SKM-1 treated with dmso at 0.1 percent for 144 hours (cell line): ENCODE measurements around the gene NFKB1.

ENCODE experiments used
- DNase-seq: peaks from one replicate; lab custom pipeline; 2025; ENCODE audit not compliant: unreplicated experiment; lab: John Stamatoyannopoulos, UW

The NFKB1 gene

DNA sequence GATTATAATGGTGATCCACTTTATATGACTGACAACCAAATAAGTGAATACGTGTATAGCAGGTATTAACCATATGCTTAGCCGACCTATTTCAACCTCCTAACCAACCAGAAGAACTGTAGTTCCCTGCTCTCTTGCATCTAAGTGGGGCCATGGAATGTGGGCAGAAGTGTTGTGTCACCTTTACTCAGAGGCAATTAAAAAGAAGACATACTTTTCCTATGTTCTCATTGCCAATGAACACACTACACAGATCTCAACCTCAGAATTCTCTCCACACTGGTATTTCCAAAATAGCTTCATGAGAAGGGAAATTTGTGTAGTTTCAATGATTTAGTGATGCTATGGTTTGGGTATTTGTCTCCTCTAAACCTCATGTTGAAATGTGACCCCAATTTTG lies 3.2 kb upstream of the NFKB1 start:
- DNase-seq = no peak

DNA sequence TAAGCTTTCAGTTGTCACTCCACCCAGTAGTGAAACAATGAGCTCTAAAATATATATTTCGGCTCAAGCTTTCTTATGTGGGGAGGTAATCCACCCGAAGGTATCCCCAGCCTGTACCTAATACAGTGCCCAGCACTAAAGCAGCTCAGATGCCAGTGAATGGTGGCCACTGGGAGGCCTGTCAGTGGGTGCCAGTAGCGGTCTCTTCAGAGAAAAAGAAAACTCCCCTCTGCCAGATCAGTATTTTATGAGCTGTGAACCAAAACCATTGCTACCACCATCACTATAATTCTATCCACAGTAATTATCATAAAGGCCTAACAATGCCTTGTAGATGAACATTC lies 835 bp upstream of the NFKB1 start:
- DNase-seq = no peak

DNA sequence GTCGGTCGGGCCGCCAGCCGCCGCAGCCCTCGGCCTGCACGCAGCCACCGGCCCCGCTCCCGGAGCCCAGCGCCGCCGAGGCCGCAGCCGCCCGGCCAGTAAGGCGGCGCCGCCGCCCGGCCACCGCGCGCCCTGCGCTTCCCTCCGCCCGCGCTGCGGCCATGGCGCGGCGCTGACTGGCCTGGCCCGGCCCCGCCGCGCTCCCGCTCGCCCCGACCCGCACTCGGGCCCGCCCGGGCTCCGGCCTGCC lies 213 bp downstream of the NFKB1 start:
- no peak for DNase-seq

DNA sequence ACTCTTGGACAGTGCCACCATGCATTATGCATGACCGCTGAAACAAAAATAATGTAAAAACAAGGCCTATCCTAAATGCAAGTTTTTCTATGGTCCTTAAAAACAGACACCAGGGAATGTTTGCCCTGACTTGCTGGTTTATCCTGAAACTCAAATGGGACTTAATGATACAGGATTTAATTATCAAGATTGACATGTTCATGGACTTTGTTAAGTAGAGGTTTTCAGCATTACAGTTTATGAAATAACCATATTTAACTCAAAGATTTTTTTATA lies 1.3 kb downstream of the NFKB1 start:
- DNase-seq = no peak

DNA sequence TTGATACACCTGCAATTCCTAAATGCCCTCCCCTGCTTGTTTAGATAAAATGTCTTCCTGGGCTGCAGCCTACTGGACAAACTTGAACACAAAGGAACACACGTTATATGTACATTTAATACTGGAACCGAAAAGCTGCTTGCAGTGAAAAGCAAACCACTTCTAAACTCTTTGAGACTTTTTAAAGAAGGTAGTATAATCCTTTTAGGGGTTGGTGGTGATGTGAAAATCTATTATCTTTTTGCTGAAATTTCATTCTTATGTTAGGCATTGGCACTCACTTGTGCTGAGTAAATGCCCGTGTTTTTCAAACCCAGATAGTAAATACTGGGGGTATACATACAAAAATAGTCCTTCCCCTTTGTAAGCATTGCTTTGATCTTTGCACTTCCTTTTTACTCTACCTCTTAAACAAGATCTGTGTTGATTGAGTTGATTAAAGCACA lies 2.2 kb downstream of the NFKB1 start:
- DNase-seq = peak; percentile 21

DNA sequence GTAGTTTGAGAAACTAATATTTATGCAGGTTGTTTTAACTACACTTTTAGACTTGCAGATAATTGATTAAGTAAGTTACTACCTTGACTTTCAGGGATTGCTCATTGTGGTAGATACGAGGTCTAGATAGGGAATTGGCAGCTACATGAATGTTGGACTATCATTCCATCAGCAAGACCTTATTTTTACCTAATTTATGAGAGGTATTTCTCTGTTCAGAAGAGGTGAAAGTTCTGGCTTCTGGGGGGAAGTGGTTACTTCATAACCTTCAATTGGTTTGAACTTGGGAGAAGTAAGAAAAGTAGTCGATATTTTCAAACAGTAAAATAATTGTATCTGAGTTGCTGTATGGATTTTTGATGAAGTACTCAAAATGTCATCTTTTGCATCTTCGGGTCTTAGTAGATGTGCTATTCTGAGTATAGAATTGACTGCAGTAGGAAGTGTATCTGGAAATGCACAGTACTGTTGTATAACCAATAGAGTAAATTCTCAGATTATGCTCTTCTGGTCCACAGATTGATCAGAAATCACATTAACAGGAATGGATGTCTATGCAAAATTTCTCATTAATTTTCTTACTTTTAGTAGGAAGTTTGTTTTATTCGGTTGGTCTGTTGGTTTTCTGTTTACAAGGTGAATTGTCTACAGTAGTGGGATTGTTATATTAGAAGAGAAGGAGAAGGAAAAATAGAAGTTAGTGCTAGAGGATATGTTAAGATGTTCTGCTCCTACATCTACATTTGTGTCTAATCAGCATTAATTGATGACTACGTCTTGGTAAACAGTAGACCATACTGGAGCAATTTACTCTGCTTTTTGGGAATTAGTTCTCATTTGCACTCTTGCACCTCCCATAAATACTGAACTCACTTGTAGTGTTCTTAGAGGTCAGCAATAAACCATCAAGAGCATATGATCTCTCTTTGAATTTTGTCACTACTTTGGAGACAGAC lies 3.0 kb downstream of the NFKB1 start:
- DNase-seq = no peak

DNA sequence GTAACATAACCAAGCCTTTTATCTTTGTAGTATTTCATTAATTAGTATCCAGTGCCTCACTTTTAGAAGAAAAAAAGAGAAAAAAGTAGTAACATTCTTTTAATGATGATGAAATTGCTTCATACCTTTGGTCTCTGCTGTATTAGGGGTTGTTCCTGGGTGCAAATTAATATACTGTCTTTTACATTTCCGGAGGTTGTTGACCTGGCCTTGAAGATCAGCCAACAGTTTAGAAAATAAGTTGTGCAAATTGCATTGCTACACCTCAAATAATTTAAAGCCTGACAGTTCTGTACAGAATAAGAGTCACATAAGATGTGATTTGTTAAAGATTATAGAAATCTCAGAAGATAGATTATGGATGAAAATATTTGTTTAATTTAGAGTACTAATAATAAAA lies 3.8 kb downstream of the NFKB1 start:
- no peak for DNase-seq

DNA sequence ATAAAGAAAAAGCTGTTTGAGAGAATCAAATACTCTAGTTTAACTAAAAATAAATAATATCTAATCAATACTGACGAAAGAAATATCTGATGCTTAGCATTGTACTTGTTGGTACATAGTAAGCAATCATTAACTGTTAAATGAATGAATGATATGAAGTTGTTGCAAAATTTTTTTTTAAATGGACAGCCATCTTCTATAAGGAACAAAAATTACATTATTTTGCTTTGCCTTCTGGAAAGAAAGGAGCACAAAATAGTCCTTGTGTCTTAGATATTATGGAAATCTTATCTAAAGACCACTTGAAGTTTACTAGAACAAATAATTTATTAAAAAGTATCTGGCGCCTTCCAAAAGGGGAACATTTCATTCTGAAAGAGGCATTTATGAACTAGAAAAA lies 4.5 kb downstream of the NFKB1 start:
- no peak for DNase-seq

DNA sequence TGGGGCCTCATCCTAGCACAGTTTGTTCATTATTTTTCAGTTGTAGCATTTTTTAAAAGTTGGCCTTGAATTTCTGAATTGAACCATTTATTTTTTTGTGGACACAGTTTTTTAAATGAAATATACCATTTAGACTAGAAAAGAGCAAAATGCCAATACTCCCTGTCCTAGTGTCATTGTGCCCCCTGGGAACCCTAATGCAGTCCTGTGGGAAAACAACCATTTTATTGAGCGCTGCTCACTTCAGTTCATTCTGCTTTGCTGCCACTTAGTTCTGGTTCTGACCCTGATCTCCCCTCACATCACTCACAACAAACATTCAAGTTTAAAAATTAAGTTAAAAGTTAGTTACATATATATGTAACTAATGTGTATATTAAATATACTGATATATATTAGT lies 5.4 kb downstream of the NFKB1 start:
- no peak for DNase-seq

DNA sequence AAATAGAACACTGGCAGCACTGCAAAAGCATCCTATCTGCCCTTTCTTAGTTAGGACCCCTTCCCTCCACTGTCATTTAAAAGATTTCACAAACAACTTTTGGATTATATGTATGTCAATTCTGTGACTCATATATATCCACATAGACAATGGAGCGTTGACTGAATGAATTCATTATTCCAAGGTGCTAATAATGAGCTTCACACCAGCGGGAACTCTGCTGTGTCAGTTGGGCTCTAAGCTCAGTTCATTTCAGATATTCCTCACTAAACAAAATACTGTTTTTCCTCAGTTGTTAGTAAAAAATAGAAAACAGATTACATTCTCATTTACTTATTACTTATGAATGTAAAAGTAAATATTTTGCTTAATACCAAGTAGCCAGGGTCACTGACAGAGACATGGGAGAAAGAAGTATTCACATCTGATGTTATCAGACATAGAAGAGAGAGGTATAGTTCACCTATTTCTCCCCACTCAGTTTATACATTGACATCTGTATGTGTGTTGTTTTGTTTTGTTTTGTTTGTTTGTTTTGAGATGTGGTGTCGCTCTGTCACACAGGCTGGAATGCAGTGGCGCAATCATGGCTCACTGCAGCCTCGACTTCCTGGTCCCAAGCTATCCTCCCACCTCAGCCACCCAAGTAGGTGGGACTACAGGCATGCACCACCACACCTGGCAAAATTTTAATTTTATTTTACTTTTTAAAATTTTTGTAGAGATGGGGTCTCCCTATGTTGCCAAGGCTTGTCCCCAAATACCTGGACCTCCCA lies 10.9 kb downstream of the NFKB1 start:
- DNase-seq = no peak

DNA sequence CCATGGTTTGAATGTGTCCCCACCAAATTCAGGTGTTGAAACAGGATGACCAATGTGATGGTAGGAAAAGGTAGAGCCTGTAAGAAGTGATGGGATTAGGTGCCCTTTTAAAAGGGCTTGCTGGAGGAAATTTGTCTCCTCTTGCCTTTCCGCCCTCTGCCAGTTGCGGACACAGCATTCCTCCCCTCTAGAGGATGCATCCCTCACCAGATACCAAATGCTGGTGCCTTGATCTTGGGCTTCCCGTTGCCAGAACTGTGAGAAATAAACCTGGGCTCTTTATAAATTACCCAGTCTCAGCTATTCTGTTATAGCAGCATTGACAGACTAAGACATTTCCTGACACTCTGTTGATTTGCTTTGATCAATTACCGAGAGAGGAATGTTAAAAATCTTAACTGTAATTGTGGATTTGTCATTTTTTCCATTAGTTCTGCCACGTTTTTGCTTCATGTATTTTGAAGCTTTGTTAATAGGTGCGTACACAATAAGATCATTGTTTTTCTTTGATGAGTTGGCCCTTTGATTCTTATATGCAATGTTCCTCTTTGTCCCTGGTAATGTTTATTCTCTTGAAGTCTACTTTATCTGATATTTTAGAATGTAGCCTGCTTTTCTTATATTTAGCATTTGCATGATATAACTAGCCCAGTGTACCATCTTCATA lies 13.3 kb downstream of the NFKB1 start:
- DNase-seq = no peak

DNA sequence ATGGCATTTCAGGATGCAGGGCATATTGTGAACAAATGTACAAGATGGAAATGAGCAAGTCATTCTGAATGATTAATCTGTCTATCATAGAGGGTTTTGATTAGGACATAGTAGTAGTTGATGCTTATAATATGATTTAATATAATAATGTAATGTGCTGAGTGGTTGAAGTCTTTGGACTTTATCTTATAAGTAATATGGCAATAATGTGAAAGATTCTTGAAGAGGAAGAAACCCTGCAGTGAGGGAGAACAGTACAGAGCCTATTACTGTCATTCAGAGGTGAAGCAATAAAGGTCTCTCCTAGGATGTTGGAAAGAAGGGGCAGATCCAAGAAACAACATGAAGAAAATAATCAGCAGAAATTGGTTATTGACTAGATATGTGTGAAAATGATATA lies 16.6 kb downstream of the NFKB1 start:
- DNase-seq = no peak

DNA sequence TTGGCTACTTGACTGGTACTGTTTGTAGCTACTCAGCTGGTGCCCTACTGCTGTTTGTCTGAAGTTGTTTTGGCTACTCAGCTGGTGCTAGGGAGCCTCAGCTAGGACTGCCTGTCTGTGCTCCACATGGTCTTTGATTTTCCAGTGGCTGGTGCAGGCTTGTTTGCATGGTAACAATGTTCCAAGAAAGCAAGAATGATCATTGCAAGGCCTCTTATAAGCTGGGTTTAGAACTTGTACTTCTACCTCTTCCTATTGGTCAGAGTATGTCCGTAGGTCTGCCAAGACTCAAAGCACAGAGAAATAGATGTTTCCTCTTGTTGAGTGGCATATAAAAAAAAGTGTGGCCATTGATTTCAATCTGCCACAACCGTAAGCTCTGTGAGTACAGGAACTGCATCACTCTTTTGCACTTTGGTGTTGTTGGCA lies 17.6 kb downstream of the NFKB1 start:
- no peak for DNase-seq

DNA sequence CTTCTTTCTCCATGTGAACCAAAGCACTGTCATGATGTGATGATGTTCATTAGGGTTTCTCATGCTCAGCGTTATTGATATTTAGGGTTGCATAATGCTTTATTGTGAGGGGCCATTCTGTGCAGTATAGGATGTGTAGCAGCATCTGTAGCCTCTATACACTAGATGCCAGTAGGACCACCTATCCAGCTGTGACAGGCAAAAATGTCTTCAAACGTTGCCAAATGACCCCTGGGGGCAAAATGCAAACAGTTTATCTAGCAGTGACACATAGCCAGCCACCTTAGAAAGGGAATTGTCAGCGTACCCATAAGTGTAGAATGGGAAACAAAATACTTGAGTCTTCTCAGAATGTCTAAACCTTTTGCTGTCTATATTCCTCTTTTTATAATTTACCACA lies 18.8 kb downstream of the NFKB1 start:
- DNase-seq = no peak

DNA sequence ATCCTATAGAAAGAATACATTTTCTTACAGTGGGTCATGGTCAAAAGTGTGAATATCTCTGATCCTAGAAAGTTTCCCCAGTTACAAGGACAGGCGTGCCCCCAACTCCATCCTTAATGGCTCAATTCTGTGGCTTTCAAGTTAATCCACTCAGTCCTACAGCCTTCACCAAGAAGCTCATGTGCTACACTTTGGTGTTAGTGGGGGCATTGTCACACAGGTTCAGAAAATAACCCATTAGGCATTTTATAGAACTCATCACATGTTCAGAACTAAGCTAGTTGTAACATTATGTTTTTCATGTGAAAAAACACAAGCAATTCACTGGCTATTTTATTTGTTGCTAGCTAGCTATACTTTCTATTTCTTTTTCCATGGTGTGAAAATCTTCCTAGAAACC lies 20.4 kb downstream of the NFKB1 start:
- DNase-seq = no peak

DNA sequence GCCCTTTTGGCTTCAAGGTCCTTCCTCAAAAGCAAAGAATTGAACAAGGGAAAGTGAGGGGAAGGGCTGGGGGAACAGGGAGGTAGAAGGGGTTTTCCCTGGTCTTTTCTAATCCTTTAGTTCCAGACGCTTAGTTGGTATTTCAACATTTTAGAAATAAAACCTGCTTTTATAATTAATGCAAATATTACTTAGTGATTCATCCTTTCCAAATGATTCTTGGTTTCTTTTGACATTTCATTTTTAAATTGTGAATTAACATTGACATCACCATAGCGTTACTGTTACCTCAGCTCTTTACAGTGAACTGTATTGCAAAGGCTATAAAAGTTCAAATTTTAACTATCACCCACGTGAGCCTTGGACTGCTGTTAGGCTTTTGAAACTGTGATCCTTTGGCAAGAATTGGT lies 20.9 kb downstream of the NFKB1 start:
- no peak for DNase-seq

DNA sequence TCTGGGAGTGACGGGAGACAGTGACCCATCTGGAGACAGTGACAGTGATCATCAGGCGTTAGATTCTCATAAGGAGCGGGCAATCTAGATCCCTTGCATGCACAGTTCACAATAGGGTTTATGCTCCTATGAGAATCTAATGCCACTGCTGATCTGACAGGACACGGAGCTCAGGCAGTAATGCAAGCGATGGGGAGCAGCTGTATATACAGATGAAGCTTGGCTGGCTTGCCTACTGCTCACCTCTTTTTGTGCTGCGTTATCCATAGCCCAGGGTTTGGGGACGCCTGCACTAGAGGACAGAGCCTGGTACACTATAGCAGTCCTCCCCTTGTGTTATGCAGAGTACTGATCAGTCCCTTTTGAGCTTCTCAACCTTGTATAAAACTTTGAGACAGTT lies 23.5 kb downstream of the NFKB1 start:
- no peak for DNase-seq

DNA sequence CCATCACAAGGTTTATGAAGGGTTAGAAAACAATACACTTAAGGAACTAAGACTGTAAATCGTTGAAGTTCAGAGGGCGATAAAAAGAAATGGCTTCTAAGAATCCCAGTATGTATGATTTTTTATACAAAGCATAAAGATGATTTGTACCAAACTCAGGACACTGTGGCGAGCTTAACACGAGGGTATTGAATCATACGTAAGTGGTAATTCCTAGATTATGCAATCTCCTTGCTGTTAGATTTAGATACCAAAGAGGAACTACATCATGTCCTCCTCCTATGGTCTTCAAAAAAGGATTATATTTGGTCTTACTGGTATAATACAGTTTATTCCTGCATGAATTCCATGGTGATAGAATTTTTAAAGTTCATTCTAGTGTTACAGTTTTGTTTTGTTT lies 23.9 kb downstream of the NFKB1 start:
- peak; percentile 75 for DNase-seq

DNA sequence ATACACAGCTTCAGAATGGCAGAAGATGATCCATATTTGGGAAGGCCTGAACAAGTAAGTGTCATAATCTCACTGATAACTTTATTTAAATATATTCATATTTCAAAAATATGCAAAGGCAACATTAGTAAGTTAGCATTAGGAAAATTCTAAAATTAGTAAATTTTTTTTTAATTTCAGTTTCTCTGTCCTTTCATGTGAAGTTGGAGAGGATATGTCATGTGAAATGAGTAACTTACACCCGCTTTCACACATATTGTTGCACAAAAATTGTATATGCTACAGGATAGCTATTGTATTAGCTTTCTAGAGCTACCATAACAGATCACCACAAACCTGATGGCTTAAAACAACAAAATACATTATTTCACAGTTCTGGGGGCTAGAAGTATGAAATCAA lies 24.3 kb downstream of the NFKB1 start:
- no peak for DNase-seq

DNA sequence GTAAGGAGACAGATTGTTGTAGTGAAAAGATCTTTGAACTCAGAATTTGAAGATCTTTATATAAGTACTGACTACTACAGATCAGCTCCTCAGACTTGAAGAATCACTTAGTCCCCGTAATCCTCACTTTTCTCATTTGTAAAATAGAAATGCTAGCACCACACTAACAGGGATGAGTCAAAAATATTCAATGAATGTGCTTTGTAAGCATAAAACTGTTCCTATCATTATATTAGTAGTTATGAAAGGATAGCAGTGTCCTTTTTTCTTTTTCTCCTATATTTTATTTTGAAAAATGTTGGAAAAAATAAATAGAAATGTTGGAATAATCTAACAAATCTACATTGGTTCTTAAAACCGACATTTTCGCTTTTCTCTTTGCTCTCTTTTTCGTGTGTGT lies 25.4 kb downstream of the NFKB1 start:
- no peak for DNase-seq

DNA sequence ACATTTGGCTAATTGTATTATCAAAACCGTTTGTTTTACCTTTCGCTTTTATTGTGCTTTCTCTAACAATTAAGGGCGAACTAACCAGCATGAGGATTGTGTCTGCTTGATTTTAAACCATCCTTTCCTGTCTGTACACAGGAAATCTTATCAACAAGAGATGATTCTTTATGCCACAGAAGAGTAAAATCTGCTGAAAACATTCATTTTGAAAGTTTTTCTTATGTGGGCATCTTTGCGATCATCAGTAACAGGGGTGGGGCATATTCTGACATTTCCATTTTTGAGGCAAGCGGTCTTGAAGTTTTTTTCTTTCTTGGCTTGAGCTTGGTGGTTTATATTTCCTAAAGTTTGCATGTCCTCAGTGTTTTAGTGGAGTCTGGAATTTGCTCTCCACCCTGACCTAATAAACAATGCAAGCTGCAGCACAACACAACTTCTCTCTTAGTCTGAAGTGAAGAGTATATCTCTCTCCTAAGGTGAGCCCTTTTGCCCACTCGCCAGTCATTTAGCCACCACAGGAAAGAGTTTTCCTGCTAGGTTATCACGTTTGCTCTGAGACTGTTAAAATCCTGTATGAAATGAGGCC lies 26.6 kb downstream of the NFKB1 start:
- no peak for DNase-seq

DNA sequence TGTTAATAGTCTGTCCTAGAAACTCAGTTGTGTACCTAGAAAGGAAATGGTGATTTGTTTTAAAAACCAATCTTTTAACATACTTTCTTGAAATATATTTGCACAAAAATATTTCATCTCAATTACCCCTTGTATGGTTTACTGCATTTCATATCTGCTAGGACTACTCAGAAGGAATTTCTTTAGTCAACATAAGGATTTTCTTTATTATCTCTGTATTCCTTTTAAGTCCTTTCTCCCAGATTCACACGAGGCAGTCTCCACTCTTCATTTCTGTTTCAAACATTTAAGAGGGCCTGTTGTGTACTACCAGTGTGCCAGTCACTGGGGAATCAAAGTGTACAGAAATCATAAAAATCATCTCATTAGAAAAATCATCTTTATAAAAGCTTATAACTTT lies 28.8 kb downstream of the NFKB1 start:
- no peak for DNase-seq
